D341Med (cell line): ENCODE measurements around the gene TTC32.

ENCODE experiments used
- DNase-seq: peaks from one replicate; pipeline ENCODE4 v3.0.0; 2012; ENCODE audit warnings: low spot score

Gene TTC32

DNA sequence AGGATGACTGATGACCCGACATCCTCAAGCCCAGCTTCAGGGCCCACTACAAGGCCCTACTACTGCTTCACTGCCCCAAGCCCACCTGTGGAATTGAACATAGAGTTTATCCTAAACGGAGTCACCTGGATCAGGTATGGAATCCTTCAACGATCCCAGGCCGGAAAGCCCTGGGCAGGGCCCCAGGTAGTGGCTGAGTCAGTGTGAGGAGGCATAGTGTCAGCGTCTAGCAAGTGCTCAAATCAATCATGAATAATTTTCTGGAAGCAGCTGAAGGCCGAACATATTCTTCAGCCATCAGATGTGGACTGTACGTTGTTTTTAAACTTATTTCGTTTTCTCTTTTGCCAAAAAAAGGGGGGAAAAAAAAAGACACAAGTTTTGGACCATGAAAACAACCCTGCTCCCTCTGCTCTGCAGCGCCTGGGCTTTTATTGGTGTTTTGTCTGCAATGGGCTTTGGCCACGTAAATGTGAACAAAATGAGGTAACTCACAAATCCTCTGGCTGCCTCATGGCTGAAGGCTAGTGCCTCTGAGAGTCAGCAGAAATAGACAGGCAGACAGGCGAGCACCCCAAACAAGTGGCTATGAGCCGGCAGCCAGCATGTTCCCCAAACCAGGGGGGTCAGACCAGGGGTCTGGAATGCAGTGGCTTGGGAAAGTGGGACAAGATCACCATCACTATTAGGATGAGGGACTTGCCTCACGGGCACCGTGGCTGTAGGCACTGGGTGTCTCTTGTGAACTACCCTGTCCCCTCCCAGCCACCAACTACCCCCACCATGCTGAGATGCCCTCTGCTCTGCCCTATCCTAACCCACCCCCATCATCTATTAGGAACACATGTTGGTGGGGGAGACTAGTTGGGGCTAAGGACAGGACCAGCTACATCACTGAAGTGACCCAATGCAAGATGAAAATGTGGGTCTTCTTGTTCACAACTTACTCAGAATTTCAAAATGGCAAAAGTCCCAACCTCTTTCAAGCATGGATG, 51.4 kb downstream of the TTC32 start:
- no peak for DNase-seq

DNA sequence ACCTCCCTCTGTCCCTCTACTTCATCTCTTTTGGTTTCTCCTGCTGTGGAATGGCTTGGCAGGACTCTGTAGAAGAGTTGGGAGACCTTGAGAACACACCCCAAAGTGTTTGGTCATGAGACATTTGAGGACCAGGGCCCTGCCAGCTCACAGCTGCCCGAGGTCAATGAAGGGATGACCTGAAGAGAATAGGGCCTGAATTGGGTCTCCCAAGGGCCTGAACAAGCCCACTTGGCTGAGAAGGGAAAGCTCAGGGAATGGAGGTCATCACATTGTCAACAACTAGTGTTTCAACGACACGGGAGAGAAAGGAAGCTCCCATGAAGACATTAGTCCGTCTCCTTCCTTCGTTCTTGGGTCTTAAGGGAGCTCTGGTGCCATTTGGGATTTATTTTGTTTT, 52.8 kb downstream of the TTC32 start:
- DNase-seq, result no peak

- no peak for DNase-seq
These were observed 53.6 kb downstream of the TTC32 start for GRCh38 chr2:19848029-19848750.

GRCh38 chr2:19847486-19847885, 54.3 kb downstream of the TTC32 start:
- no peak for DNase-seq
